GM19023 (cell line): ENCODE data around the gene PSTPIP2.
"Not testable (repeated sequence)": the region's sequence is repeated elsewhere in the genome, so short reads cannot be mapped to it uniquely, and the experiment has no call there.

ENCODE experiments used
- ATAC-seq: cut with Tn5 transposase; IDR thresholded peaks from one replicate; pipeline ENCODE4 v1.9.1; 2021; ENCODE audit warnings: mild to moderate bottlenecking, moderate library complexity; ENCODE audit not compliant: unreplicated experiment

PSTPIP2 gene, protein sequence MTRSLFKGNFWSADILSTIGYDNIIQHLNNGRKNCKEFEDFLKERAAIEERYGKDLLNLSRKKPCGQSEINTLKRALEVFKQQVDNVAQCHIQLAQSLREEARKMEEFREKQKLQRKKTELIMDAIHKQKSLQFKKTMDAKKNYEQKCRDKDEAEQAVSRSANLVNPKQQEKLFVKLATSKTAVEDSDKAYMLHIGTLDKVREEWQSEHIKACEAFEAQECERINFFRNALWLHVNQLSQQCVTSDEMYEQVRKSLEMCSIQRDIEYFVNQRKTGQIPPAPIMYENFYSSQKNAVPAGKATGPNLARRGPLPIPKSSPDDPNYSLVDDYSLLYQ

GRCh38 chr18:46071653-46072375 is at the start of gene PSTPIP2:
PSTPIP2 (minus strand) TSS chr18:46072260; CDS start chr18:46072188, 72 bp downstream.
- peak; percentile 72 for ATAC-seq

DNA sequence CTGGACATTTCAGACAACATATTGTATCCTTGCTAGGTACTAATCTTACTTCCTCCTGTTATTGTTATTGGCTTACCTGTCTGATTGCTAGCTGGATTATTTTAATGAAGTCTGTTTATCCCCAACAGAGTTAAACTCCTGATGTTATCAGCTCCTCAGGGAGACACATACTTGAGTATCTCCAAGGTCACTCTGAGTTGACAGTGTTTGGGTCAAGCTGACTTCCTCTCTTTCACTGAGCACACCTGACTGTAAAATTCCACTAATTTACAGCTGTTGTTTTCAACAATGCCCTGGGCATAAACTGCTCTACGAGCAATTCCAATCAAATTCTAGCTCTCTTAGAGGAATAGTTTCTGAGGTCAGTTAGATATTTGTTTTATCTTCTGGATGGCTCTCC is 41.7 kb upstream of the PSTPIP2 start:
- ATAC-seq: no peak

DNA sequence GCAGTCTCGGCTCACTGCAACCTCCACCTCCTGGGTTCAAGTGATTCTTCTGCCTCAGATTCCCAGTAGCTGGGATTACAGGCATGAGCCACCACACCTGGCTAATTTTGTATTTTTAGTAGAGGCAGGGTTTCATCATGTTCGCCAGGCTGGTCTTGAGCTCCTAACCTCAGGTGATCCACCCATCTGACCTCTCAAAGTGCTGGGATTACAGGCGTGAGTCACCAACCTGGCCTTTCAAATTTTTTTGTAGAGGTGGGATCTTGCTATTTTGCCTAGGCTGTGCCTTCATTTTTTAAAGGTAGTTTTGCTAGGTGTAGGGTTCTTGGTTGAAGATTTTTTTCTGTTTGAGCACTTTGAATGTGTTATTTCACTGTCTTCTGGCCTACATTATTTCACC is 38.3 kb upstream of the PSTPIP2 start:
- no peak for ATAC-seq

- no peak for ATAC-seq
Observed at GRCh38 chr18:46109386-46109785, 37.3 kb upstream of the PSTPIP2 start.

GRCh38 chr18:46104128-46104911 is 32.3 kb upstream of the PSTPIP2 start, which contains the start of gene HAUS1:
HAUS1 (plus strand) TSS chr18:46104385; CDS start chr18:46104412, 27 bp downstream.
- peak; percentile 95 for ATAC-seq

DNA sequence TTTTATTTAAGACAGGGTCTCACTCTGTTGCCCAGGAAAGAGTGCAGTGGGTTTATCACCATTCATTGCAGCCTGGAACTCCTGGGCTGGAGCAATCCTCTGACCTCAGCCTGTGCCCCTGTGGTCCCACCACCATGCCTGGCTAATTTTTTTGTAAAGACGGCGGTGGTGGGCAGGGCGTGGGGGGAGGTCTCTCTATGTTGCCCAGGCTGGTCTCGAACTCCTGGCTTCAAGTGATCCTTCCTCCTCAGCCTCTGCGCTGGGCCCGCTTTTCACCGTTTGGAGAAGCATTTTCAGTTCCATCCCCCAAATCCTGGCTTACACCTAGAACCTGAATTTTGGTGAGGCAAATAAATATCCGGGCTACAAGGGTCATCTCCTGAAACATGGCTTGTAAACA is 27.4 kb upstream of the PSTPIP2 start:
- ATAC-seq: no peak

- ATAC-seq: no peak
Observed at GRCh38 chr18:46098616-46098933, 26.5 kb upstream of the PSTPIP2 start.

- ATAC-seq: peak; percentile 86
Observed at GRCh38 chr18:46097801-46098615, 25.9 kb upstream of the PSTPIP2 start, which contains the start of gene ATP5F1A. ATP5F1A (minus strand) TSS chr18:46098296; CDS start chr18:46098231, 65 bp downstream.

DNA sequence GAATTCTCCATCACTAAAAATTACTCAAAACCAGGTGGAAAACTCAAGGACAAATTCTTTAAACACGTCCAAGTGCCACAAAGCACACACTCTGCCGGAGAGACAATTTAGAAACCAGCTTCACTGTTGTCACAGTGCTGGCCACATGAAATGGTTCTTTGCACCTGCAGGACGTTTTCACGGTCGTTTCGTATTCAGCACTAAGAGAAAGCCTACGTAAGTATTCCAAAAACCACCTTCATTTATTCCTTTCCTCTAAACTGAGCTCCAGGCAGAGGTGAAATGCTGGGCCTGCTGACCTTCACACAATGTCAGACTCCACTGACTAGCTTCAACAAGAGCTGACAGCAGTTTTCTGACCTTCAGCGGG is 25.4 kb upstream of the PSTPIP2 start:
- ATAC-seq: peak; percentile 26

DNA sequence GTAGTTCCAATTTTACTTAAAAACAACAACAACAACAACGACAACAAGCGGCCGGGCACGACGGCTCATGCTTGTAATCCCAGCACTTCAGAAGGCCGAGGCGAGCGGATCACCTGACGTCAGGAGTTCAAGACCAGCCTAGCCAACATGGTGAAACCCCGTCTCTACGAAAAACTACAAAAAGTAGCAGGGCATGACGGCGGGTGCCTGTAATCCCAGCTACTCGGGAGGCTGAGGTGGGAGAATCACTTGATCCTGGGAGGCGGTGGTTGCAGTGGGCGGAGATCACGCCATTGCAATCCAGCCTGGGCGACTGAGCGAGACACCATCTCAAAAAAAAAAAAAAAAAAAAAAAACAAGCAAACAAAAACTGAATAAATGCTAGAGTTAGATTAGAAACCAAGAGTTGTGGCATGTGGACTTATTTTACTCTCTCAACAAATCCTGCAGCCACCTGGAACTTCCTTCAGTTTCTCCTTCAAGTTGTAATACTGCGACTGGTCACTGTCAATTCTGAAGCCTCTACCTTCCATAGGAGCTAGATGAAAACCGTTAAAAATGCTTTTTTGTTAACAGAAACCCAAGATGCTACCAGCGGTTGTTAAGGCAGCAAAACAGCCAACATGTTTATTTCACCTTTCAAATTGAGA is 24.7 kb upstream of the PSTPIP2 start:
- no peak for ATAC-seq

DNA sequence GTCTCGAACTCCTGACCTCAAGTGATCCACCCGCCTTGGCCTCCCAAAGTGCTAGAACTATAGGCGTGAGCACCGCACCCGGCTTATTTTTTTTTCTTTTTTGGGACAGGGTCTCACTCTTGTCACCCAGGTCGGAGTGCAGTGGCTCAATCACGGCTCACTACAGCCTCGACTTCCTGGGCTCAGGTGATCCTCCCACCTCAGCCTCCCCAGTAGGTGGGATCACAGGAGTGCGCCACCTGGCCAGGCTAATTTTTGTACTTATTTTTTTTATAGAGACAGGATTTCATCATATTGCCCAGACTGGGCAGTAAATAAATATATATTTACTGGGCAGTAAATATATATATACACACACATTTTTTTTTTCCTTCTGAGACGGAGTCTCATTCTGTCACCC is 23.5 kb upstream of the PSTPIP2 start:
- ATAC-seq: no peak

DNA sequence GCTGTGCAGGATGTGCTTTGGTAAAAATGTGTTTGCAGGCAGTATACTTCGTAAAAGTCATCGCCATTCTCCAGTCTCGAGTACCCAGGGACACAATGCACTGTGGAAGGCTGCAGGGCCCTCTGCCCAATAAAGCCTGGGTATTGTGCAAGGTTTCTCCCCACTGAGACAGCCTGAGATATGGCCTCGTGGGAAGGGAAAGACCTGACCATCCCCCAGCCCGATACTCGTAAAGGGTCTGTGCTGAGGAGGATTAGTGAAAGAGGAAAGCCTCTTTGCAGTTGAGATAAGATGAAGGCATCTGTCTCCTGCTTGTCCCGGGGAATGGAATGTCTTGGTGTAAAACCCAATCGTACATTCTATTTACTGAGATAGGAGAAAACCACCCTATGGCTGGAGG is 16.4 kb upstream of the PSTPIP2 start:
- ATAC-seq: not testable (repeated sequence)

GRCh38 chr18:46084431-46084830 is 12.4 kb upstream of the PSTPIP2 start:
- ATAC-seq: no peak

DNA sequence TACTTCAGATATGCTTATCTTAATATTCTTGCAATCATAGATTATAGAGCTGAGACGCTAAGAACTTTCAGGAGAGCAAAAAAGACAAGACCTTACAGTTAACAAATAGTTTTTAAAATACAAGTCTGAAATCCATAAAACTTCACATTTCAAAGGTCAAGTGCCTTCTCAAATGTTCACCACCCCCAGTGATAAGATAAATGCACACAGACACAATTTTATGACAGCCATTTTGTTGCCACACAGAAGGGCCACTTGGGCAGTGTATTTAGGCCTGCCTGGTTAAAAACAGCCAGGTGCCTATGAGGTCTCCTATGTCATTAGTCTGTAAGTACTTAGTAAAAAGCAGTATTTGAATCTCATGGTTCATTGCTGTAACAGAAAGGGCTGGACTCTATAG is 8.1 kb upstream of the PSTPIP2 start:
- no peak for ATAC-seq

GRCh38 chr18:46079336-46079735 is 7.3 kb upstream of the PSTPIP2 start:
- no peak for ATAC-seq

DNA sequence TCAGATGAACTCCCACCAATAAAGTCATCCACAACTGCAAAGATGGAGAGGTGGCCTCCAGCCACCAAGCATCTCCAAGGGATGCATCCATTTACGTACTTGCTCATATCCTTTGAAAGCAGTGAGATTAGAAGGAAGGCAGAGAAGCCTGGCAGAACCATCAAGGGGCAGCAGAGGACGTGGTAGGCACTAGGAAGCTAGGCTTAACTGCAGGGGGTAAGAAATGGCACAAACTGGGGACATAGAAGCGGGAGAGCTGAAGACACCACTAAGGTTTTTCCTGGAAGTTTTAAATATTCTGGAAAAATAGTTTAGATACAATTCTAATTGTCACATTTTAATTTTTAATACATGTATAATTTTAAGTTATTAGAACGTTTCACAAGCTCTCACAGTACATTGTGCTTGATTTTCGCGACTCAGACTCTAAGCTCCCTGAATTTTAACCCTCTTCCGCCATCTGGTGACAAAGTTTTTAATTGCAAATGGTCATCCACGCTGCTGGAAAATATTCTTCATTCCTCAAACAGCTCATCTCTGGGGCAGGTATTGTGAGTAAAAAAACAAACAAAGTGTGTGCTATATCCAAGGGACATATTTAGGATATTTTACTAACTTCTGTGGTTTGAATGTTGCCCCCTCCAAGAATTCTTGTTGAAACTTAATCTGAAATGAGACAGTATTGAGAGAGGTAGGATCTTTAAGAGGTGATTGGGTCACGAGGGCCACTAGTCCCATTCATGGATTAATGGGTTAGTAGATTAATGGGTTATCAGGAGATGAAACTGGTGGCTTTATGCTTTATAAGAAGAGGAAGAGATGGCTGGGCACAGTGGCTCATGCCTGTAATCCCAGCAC is 1.6 kb upstream of the PSTPIP2 start:
- ATAC-seq: no peak

GRCh38 chr18:46072959-46073358 is 899 bp upstream of the PSTPIP2 start:
- no peak for ATAC-seq

- ATAC-seq: no peak
Observed at GRCh38 chr18:46072376-46072867, 362 bp upstream of the PSTPIP2 start.
